Muscle layer of duodenum (tissue), 2 donors: ENCODE measurements around the gene FOLR1.

Experiments
- H3K27ac ChIP-seq: one replicate; pipeline ENCODE4 v1.7.0; 2013; ENCODE audit warnings: mild to moderate bottlenecking, low read length
- H3K27me3 ChIP-seq: one replicate; pipeline ENCODE4 v1.7.0; 2013; ENCODE audit warnings: low read depth, mild to moderate bottlenecking, control low read depth, low read length
- H3K36me3 ChIP-seq, 2 donors: one replicate each; pipeline ENCODE4 v1.7.0; 2013; ENCODE audit warnings: low read length in 2 of 2, control low read depth in 1 of 2, mild to moderate bottlenecking in 1 of 2; ENCODE audit not compliant: insufficient read depth in 2 of 2, control insufficient read depth in 1 of 2
- H3K4me1 ChIP-seq, 2 donors: one replicate each; pipeline ENCODE4 v1.7.0; 2013; ENCODE audit warnings: low read length in 2 of 2, mild to moderate bottlenecking in 2 of 2, control low read depth in 1 of 2, moderate library complexity in 1 of 2; ENCODE audit not compliant: insufficient read depth in 2 of 2, control insufficient read depth in 1 of 2
- H3K4me3 ChIP-seq, 2 donors: one replicate each; pipeline ENCODE4 v1.7.0; 2013; ENCODE audit warnings: low read length in 2 of 2, low read depth in 1 of 2, mild to moderate bottlenecking in 1 of 2
- H3K9me3 ChIP-seq, 2 donors: one replicate each; pipeline ENCODE4 v1.7.0; 2013; ENCODE audit warnings: low read length in 2 of 2, control low read depth in 1 of 2, mild to moderate bottlenecking in 1 of 2; ENCODE audit not compliant: control insufficient read depth in 1 of 2
- donor health status: healthy.

The FOLR1 gene

DNA sequence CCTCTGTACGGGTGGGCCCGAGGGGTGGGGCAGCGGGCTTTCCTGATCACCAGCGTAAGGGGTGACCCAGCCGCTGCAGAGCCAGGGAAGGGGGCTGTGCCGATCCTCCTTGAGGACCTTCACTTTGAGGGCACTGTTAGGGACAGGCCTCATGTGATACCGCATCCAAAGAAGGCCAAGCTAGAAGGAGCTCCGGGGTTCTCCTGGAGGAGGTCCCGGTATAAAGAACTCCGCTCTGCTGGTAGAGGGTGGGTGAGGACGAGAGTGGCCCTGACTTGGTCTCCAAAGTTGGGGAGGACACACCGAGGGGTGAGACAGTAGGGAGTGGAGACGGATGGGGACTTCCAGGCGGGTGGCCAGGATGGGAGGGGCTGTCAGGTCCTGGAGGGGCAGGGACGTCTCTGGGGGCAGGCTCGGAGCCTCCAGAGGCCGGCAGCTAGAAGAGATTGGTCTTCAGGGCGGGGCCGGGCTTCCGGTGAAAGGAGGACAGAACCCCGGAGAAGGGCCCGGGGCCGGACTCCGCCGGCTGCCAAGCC lies 47.4 kb downstream of the FOLR1 start:
- Histone ChIP-seq H3K9me3 (no peaks in the 10 kb centered on the region), H3K27me3 (peaks cover 20% of the 10 kb centered on the region), H3K36me3 (peaks cover 17 to 31% of the 10 kb centered on the region in 2 donors), H3K4me1 (peaks cover 3 to 66% of the 10 kb centered on the region in 2 donors), H3K27ac (no peak overlapping the region), H3K4me3 (peak overlapping the region; percentile 23 to 51)

DNA sequence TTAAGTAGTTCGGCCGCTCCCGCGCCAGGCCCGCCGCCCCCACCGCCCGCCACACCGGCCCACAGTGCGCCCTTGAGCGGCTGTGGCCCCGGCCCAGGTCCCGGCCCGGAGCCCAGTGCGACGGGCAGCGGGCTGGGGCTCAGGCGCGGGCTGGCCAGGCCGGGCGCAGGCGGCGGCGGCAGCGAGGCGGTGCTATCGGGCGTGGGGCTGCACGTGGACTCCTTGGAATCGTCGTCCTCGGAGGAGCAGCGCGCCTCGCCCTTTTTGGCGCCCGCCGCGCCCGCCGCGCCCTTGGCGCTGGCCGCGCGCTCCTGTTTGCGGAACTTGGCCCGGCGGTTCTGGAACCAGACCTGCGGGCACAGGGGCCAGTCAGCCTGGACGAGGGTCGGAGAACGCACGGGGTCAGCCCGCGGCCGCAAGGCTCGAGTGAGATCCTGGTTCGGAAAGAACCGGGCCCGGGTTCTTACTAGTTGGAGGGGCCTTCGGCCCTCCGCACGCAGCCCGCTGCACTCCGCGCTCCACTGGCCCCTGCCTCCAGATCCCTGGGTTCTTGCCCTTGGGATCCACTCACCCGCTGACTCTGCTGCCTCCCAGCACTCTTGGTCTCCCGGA lies 48.0 kb downstream of the FOLR1 start:
- no peaks in the 10 kb centered on the region for H3K9me3 ChIP-seq
- H3K4me1 ChIP-seq = peaks cover 3 to 70% of the 10 kb centered on the region in 2 donors
- peaks cover 26% of the 10 kb centered on the region for H3K27me3 ChIP-seq
- peak overlapping the region in 1 of 2 donors; percentile 51 for H3K4me3 ChIP-seq
- H3K27ac ChIP-seq = no peak overlapping the region
- H3K36me3 ChIP-seq = peaks cover 15 to 26% of the 10 kb centered on the region in 2 donors

DNA sequence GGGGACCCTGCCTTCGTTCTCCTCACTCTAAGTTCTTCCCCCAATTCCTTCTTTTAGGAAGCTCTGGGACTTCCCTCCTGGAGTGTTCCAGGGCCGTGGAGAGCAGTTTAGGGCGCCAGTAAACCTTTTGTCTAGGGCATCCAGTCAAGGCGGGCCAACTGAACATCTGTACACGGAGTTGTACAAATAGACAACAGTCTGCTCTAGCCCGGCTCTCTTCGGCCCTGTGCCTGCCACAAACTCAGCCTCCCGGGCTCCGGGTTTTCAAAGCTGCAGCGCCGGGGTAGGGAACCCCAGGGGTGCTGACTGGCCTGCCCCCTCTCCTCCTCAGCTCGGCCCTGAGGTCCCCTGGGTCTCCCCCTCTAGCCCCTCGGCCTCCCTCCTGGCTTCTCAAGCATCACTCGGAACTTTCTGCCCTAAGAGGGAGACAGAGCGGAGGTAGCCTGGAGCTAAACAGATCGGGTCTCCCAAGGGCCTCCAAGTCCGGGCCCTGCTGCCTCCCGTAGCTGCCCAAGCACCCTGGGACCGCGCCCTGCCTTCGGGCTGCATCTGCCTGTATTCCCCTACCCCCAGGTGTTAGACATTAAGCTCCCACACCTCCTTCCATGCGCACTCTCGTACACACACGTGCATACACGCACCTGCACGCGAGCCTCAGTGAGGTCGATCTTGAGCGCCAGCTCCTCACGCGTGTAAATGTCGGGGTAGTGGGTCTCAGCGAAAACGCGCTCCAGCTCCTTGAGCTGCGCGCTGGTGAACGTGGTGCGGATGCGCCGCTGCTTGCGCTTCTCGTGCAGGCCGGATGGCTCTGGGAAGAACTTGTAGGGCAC lies 48.7 kb downstream of the FOLR1 start:
- H3K9me3 ChIP-seq = no peaks in the 10 kb centered on the region
- H3K36me3 ChIP-seq = peaks cover 11 to 19% of the 10 kb centered on the region in 2 donors
- H3K27ac ChIP-seq = no peak overlapping the region
- H3K4me1 ChIP-seq = peaks cover 3 to 62% of the 10 kb centered on the region in 2 donors
- H3K4me3 ChIP-seq = peak overlapping the region in 1 of 2 donors; percentile 51
- peaks cover 33% of the 10 kb centered on the region for H3K27me3 ChIP-seq

DNA sequence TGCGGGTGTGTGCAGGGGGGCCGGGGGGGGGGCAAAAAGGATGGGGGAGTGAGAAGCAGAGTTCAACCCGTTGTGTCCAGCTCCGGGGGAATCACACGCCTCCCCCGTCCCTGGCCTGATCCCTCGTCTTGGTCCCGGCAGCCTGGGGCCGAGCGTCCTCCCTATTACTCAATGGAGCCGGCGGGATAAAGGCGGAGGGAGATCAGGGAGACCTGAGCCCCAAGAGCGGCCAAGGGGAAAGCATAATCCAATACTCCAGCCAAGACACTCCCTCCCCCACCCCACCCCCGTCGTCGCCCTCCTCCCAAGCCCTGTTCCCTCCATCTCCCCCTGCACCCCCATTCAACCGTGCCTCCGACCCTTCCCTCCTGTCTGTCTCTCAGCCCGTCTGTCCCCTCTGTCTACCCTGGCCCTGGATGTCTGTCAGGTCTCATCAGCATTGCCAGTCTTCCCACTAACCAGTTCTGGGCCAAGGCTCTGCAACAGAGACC lies 49.4 kb downstream of the FOLR1 start:
- peaks cover 3 to 56% of the 10 kb centered on the region in 2 donors for H3K4me1 ChIP-seq
- no peak overlapping the region for H3K4me3 ChIP-seq
- H3K9me3 ChIP-seq = no peaks in the 10 kb centered on the region
- peaks cover 7 to 12% of the 10 kb centered on the region in 2 donors for H3K36me3 ChIP-seq
- H3K27ac ChIP-seq = no peak overlapping the region
- H3K27me3 ChIP-seq = peaks cover 40% of the 10 kb centered on the region

DNA sequence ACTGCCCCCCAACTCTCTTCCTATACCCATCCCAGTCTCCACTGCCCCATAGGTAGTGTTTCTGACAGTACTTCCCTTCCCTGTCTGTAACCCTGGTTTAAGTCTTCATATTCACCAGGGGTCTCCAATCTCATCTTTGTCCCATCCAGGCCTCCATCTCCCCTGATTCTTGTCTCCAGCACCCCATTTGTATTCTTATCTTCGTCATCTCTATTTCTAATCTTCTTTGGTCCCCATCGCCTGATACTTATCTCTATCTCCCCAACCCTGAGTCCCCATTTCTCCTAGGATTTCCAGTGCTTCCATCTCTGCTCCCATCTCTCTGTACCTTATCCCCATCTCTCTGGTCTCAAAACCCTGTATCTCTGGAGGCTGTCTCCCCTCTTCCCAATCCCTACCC lies 50.2 kb downstream of the FOLR1 start:
- peaks cover 3 to 48% of the 10 kb centered on the region in 2 donors for H3K4me1 ChIP-seq
- H3K27ac ChIP-seq = no peak overlapping the region
- peaks cover under 1 to 4% of the 10 kb centered on the region in 2 donors for H3K36me3 ChIP-seq
- H3K27me3 ChIP-seq = peaks cover 44% of the 10 kb centered on the region
- no peak overlapping the region for H3K4me3 ChIP-seq
- H3K9me3 ChIP-seq = no peaks in the 10 kb centered on the region

DNA sequence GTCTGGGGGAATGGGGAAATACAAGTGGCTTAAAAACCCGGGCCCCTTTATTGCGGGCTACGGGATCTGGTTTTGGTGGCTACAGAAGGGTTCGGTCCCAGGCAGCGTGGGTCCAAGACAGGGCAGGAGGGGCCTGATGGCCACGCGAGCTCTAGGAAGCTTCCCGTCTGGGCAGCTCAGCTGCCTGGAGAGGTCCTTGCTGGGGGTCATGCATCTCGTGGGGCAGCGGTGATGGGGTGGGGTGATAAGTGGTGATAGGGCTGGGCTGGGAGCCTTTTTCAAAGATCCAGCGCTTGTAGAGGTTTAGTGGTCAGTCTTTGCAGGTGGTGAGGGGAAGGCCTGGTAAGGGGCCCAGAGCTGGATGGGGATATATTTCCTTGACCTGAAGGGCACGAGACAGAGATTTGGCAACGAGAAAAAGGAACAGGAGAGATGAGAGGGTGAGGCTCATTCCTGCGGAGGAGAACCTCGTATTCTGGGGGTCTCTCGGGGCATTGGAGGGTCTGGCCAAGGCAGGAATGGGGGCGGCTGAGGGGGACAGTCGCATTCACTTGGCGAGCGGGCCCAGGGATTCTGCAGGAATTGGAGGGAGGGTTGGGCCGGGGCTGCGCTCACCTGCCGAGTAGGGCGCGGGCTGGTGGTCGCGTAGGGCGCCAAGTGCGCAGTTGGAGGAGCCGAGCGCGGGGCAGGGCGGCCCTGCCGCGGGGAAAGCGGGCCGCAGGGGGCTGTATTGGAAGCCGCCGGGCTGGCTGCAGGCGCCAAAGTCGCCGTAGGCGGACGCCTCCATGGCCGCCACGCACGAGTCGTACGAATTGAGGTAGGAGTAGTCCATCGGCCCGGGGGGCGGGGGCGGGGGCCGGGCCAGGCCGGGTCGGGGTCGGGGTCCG lies 51.5 kb downstream of the FOLR1 start:
- Histone ChIP-seq H3K4me1 (peaks cover 3 to 35% of the 10 kb centered on the region in 2 donors), H3K36me3 (no peaks in the 10 kb centered on the region), H3K4me3 (no peak overlapping the region), H3K27ac (no peak overlapping the region), H3K9me3 (no peaks in the 10 kb centered on the region), H3K27me3 (peaks cover 46% of the 10 kb centered on the region)

DNA sequence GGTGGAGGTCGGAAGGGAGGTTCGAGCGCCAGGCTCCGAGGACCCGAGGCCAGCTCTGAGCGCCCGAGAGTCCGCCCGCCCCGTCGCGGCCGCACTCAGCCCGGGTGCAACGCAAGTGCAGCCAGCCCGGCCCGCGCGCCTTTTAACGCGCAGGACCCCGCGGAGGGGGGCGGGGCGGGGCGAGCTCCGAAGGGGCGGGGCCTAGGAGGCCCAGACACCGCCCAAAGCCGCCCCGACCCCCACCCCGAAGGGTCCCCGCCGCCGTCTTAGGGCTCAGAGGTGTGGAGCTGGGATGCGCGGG lies 52.1 kb downstream of the FOLR1 start, which contains the start of gene PHOX2A:
PHOX2A (minus strand) TSS at position 117 of the 301 bp plus-strand sequence. CDS start 172 bp downstream, outside the sequence.
- Histone ChIP-seq H3K4me1 (peaks cover 3 to 29% of the 10 kb centered on the region in 2 donors), H3K27me3 (peaks cover 51% of the 10 kb centered on the region), H3K36me3 (no peaks in the 10 kb centered on the region), H3K4me3 (peak within 1 kb of the TSS in 1 of 2 donors; percentile 19), H3K9me3 (no peaks in the 10 kb centered on the region), H3K27ac (no peak within 1 kb of the TSS)

DNA sequence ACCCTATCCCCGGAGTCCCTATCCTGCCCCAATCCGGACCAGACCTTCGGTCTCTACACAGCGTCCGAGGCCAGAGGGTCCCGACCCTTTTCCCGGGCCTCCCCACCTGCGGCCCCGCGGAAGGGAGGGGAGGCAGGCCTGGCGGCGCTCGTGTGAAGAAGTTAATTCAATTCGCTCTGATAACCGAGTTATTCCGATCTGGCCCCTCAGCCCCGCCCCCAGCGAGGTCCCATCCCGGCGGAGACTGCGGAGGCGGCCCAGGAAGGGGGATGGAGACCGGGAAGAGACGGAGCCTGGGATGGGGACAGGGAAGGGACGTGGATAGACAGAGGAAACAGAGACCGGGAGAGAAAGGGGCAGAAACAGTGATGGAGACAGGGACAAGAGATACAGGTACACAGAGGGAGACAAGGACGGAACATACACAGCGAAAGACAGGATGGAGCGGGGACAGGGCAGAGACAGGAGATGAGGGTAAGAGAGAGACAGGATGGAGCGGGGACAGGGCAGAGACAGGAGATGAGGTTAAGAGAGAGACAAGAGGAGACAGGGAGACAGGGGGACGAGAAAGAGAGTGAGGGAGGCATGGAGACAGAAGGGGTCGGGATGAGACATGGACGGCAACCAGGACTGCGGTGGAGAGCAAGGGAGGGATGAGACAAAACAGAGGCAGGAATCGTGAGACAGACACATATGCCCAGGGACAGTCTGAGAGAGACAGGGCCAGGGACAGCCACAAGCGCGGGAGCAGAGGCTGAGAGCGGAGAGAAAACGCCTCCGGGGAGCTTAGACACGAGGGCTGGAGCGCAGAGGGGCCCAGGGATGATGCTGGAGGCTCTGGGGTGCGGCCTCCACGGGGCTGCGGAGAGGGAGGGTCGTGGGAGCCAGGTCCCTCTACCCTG lies 52.7 kb downstream of the FOLR1 start:
- peaks cover 53% of the 10 kb centered on the region for H3K27me3 ChIP-seq
- H3K27ac ChIP-seq = no peak overlapping the region
- peak overlapping the region in 1 of 2 donors; percentile 19 for H3K4me3 ChIP-seq
- peaks cover 0 to 23% of the 10 kb centered on the region in 2 donors for H3K4me1 ChIP-seq
- H3K36me3 ChIP-seq = no peaks in the 10 kb centered on the region
- no peaks in the 10 kb centered on the region for H3K9me3 ChIP-seq

DNA sequence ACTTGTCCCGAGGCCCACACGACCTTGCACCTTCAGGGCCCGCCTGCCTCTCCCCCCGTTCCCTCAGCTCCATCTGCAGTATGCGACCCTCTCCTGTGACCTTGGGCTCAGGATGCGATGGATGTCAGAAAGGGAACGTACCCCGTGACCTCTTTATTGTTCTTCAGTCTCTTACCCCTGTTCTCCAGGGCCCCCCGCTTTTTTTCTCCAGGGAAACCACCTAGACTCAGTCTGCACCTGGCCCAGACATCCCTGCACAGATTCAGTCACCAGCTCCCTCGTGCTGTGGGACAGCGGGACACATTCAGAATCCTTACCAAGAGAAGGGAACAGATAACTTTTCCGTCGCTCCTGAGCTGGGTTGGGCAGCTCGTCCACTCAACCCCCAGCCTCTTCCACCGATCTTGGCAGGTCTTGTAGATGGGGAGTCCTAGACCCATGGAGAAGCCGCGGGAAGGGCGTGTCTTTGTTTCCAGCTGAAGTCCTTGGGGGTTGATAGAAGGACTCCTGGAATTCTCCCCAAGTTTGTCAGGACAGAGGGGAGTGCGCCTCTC lies 53.4 kb downstream of the FOLR1 start:
- H3K27me3 ChIP-seq = peaks cover 55% of the 10 kb centered on the region

More for the DNA sequence above, 53.4 kb downstream of the FOLR1 start:
- Histone ChIP-seq H3K9me3 (no peaks in the 10 kb centered on the region), H3K27ac (no peak overlapping the region), H3K4me3 (no peak overlapping the region), H3K36me3 (no peaks in the 10 kb centered on the region), H3K4me1 (peaks cover 0 to 18% of the 10 kb centered on the region in 2 donors)
